Measurements from ENCODE around the gene TPBGL. TPM values are rescaled to one million over a fixed set of nuclear protein-coding genes. Genes with fewer than 3 reads are reported as not detected.

TPBGL gene
- total RNA-seq (1 to 10 TPM in 1 of 2 donors, under 1 TPM in 1; 0.70 to 1.3 TPM), polyA plus RNA-seq (ENCODE audit: insufficient read length in 6 of 6) (under 1 TPM in 5 of 6 donors, not detected in 1; 0.09 to 0.28 (median 0.18) TPM)
- long read RNA-seq, donor 1, result 0 reads
- long read RNA-seq, donor 2, partial matches to known transcripts, result 0 of 1 reads
- long read RNA-seq, donor 2, other reads (novel, unspliced or antisense), result 0 of 1 reads
- long read RNA-seq, donor 3, result 0 reads
- long read RNA-seq, donor 4, result 0 reads
- long read RNA-seq, donor 5, partial matches to known transcripts, result 0 of 1 reads
- long read RNA-seq, donor 5, other reads (novel, unspliced or antisense), result 0 of 1 reads
- long read RNA-seq, donor 6, result 0 reads
- long read RNA-seq, donor 7, result 0 reads
- long read RNA-seq, donor 8, result 0 reads
- long read RNA-seq, donor 9, result 0 reads
- long read RNA-seq, donor 10, result 0 reads
- long read RNA-seq, donor 11, transcript TPBGL-201 (1 exons, 2,793 nt), result major isoform, 5 of 5 reads
- long read RNA-seq, donor 11, partial matches to known transcripts, result 0 of 5 reads
- long read RNA-seq, donor 11, other reads (novel, unspliced or antisense), result 0 of 5 reads
- long read RNA-seq, donor 12, result 0 reads

- no peaks in the 10 kb centered on the region for H3K9me3 ChIP-seq
- peaks cover 8 to 23% of the 10 kb centered on the region in 2 donors for H3K4me1 ChIP-seq
- no peak within 1 kb of the TSS for H3K27ac ChIP-seq
- no peaks in the 10 kb centered on the region for H3K36me3 ChIP-seq
- TF ChIP-seq CTCF (IDR thresholded peaks at IDR 0.05), result no peak
- no peak for ATAC-seq
- intact Hi-C loops (cut with DNase I), result no loop called here
- H3K27me3 ChIP-seq, result peaks cover 39 to 93% of the 10 kb centered on the region in 2 donors
- peak in 1 of 4 donors; percentile 41 for DNase-seq
- H3K4me3 ChIP-seq, result peak within 1 kb of the TSS; percentile 15 to 44
Measured at GRCh38 chr11:75240311-75241035, at the start of gene TPBGL. Gene TPBGL (plus strand): TSS chr11:75240774. CDS start chr11:75241050, 276 bp downstream.

GRCh38 chr11:75191330-75191717, 49.2 kb upstream of the TPBGL start:
- Histone ChIP-seq H3K4me1 (peaks cover 7 to 75% of the 10 kb centered on the region in 2 donors), H3K36me3 (peaks cover 0 to 34% of the 10 kb centered on the region in 2 donors), H3K9me3 (no peaks in the 10 kb centered on the region), H3K27me3 (no peaks in the 10 kb centered on the region), H3K27ac (no peak overlapping the region), H3K4me3 (no peak overlapping the region)
- ATAC-seq (no peak), DNase-seq (peak in 2 of 4 donors; percentile 23 to 30)
- intact Hi-C loops (cut with DNase I), result loop anchor here in 1 of 2 donors (10.0 kb wide), 1 partner anchor 47 kb away; no protein-coding TSS in a partner anchor
- no peak for TF ChIP-seq CTCF (IDR thresholded peaks at IDR 0.05)

GRCh38 chr11:75193271-75193670, 47.3 kb upstream of the TPBGL start:
- Histone ChIP-seq H3K4me1 (peaks cover 7 to 73% of the 10 kb centered on the region in 2 donors), H3K36me3 (peaks cover 0 to 52% of the 10 kb centered on the region in 2 donors), H3K4me3 (no peak overlapping the region), H3K27me3 (no peaks in the 10 kb centered on the region), H3K27ac (peak overlapping the region in 1 of 2 donors; percentile 26), H3K9me3 (no peaks in the 10 kb centered on the region)
- intact Hi-C loops (cut with DNase I), result loop anchor here in 1 of 2 donors (10.0 kb wide), 1 partner anchor 48 kb away; no protein-coding TSS in a partner anchor
- no peak for ATAC-seq
- TF ChIP-seq CTCF (IDR thresholded peaks at IDR 0.05), result no peak
- DNase-seq, result no peak

GRCh38 chr11:75193711-75194110, 46.9 kb upstream of the TPBGL start:
- DNase-seq (no peak), ATAC-seq (no peak)
- H3K9me3 ChIP-seq, result no peaks in the 10 kb centered on the region
- peaks cover 0 to 56% of the 10 kb centered on the region in 2 donors for H3K36me3 ChIP-seq
- no peak for TF ChIP-seq CTCF (IDR thresholded peaks at IDR 0.05)
- intact Hi-C loops (cut with DNase I), result loop anchor here in 1 of 2 donors (10.0 kb wide), 1 partner anchor 49 kb away; no protein-coding TSS in a partner anchor
- H3K4me1 ChIP-seq, result peaks cover 7 to 69% of the 10 kb centered on the region in 2 donors
- H3K27me3 ChIP-seq, result no peaks in the 10 kb centered on the region
- H3K27ac ChIP-seq, result peak overlapping the region in 1 of 2 donors; percentile 26
- no peak overlapping the region for H3K4me3 ChIP-seq

All from left lung (tissue), 14 donors.